Measurements from ENCODE around the gene SEL1L2.
"Not testable (repeated sequence)": the region's sequence is repeated elsewhere in the genome, so short reads cannot be mapped to it uniquely, and the experiment has no call there.

Gene SEL1L2

GRCh38 chr20:13991955-13992354, 1.5 kb upstream of the SEL1L2 start:
- not testable (repeated sequence) for H3K4me1 ChIP-seq (ENCODE audit: insufficient read depth, low read length); H3K27ac ChIP-seq (ENCODE audit: low read length); H3K9ac ChIP-seq (ENCODE audit: low read depth, low read length); H3K9me3 ChIP-seq (ENCODE audit: insufficient read depth, low read depth, low read length); H3K36me3 ChIP-seq (ENCODE audit: insufficient read depth, low read depth, low read length); H3K4me3 ChIP-seq (ENCODE audit: low read length)
- peaks cover 12% of the 10 kb centered on the region for H3K27me3 ChIP-seq (ENCODE audit: insufficient read depth, low read length)

GRCh38 chr20:13991311-13991710, 897 bp upstream of the SEL1L2 start:
- Histone ChIP-seq H3K36me3 (ENCODE audit: insufficient read depth, low read depth, low read length) (no peaks in the 10 kb centered on the region), H3K27me3 (ENCODE audit: insufficient read depth, low read length) (peaks cover 6% of the 10 kb centered on the region), H3K9me3 (ENCODE audit: insufficient read depth, low read depth, low read length) (peaks cover 8% of the 10 kb centered on the region; the same call in 1 of the 2 replicates), H3K27ac (ENCODE audit: low read length) (no peak overlapping the region), H3K9ac (ENCODE audit: low read depth, low read length) (no peak overlapping the region), H3K4me3 (ENCODE audit: low read length) (no peak overlapping the region), H3K4me1 (ENCODE audit: insufficient read depth, low read length) (no peaks in the 10 kb centered on the region; the same call in 1 of the 2 replicates)

GRCh38 chr20:13984211-13984610, 6.2 kb downstream of the SEL1L2 start:
- H3K36me3 ChIP-seq (ENCODE audit: insufficient read depth, low read depth, low read length): no peaks in the 10 kb centered on the region
- H3K9me3 ChIP-seq (ENCODE audit: insufficient read depth, low read depth, low read length): no peaks in the 10 kb centered on the region
- no peaks in the 10 kb centered on the region for H3K27me3 ChIP-seq (ENCODE audit: insufficient read depth, low read length)
- H3K4me1 ChIP-seq (ENCODE audit: insufficient read depth, low read length): no peaks in the 10 kb centered on the region
- H3K4me3 ChIP-seq (ENCODE audit: low read length): no peak overlapping the region
- H3K9ac ChIP-seq (ENCODE audit: low read depth, low read length): no peak overlapping the region
- no peak overlapping the region for H3K27ac ChIP-seq (ENCODE audit: low read length)

GRCh38 chr20:13960525-13960924, 29.9 kb downstream of the SEL1L2 start:
- H3K27me3 ChIP-seq (ENCODE audit: insufficient read depth, low read length): no peaks in the 10 kb centered on the region
- no peak overlapping the region for H3K27ac ChIP-seq (ENCODE audit: low read length)
- H3K4me1 ChIP-seq (ENCODE audit: insufficient read depth, low read length): no peaks in the 10 kb centered on the region
- no peak overlapping the region for H3K4me3 ChIP-seq (ENCODE audit: low read length)
- H3K9me3 ChIP-seq (ENCODE audit: insufficient read depth, low read depth, low read length): no peaks in the 10 kb centered on the region
- no peaks in the 10 kb centered on the region for H3K36me3 ChIP-seq (ENCODE audit: insufficient read depth, low read depth, low read length)
- no peak overlapping the region for H3K9ac ChIP-seq (ENCODE audit: low read depth, low read length)

GRCh38 chr20:13960119-13960518, 30.3 kb downstream of the SEL1L2 start:
- Histone ChIP-seq H3K27me3 (ENCODE audit: insufficient read depth, low read length) (no peaks in the 10 kb centered on the region), H3K9ac (ENCODE audit: low read depth, low read length) (no peak overlapping the region), H3K27ac (ENCODE audit: low read length) (no peak overlapping the region), H3K4me1 (ENCODE audit: insufficient read depth, low read length) (no peaks in the 10 kb centered on the region), H3K36me3 (ENCODE audit: insufficient read depth, low read depth, low read length) (no peaks in the 10 kb centered on the region), H3K4me3 (ENCODE audit: low read length) (no peak overlapping the region), H3K9me3 (ENCODE audit: insufficient read depth, low read depth, low read length) (no peaks in the 10 kb centered on the region)

GRCh38 chr20:13953227-13953626, 37.2 kb downstream of the SEL1L2 start:
- no peak overlapping the region for H3K27ac ChIP-seq (ENCODE audit: low read length)
- H3K36me3 ChIP-seq (ENCODE audit: insufficient read depth, low read depth, low read length): no peaks in the 10 kb centered on the region
- no peaks in the 10 kb centered on the region for H3K27me3 ChIP-seq (ENCODE audit: insufficient read depth, low read length)
- H3K4me1 ChIP-seq (ENCODE audit: insufficient read depth, low read length): no peaks in the 10 kb centered on the region
- no peak overlapping the region for H3K4me3 ChIP-seq (ENCODE audit: low read length)
- H3K9ac ChIP-seq (ENCODE audit: low read depth, low read length): no peak overlapping the region
- H3K9me3 ChIP-seq (ENCODE audit: insufficient read depth, low read depth, low read length): no peaks in the 10 kb centered on the region

GRCh38 chr20:13947719-13948118, 42.7 kb downstream of the SEL1L2 start:
- no peaks in the 10 kb centered on the region for H3K36me3 ChIP-seq (ENCODE audit: insufficient read depth, low read depth, low read length)
- H3K9ac ChIP-seq (ENCODE audit: low read depth, low read length): no peak overlapping the region
- no peaks in the 10 kb centered on the region for H3K27me3 ChIP-seq (ENCODE audit: insufficient read depth, low read length)
- no peak overlapping the region for H3K27ac ChIP-seq (ENCODE audit: low read length)
- no peak overlapping the region for H3K4me3 ChIP-seq (ENCODE audit: low read length)
- H3K9me3 ChIP-seq (ENCODE audit: insufficient read depth, low read depth, low read length): no peaks in the 10 kb centered on the region
- H3K4me1 ChIP-seq (ENCODE audit: insufficient read depth, low read length): no peaks in the 10 kb centered on the region

GRCh38 chr20:13941031-13941430, 49.4 kb downstream of the SEL1L2 start:
- Histone ChIP-seq H3K36me3 (ENCODE audit: insufficient read depth, low read depth, low read length) (no peaks in the 10 kb centered on the region), H3K9me3 (ENCODE audit: insufficient read depth, low read depth, low read length) (no peaks in the 10 kb centered on the region; the same call in 1 of the 2 replicates), H3K27me3 (ENCODE audit: insufficient read depth, low read length) (no peaks in the 10 kb centered on the region), H3K4me3 (ENCODE audit: low read length) (no peak overlapping the region), H3K4me1 (ENCODE audit: insufficient read depth, low read length) (no peaks in the 10 kb centered on the region), H3K9ac (ENCODE audit: low read depth, low read length) (no peak overlapping the region), H3K27ac (ENCODE audit: low read length) (no peak overlapping the region)

GRCh38 chr20:13936781-13937576, 53.4 kb downstream of the SEL1L2 start:
- H3K27me3 ChIP-seq (ENCODE audit: insufficient read depth, low read length): no peaks in the 10 kb centered on the region
- no peak overlapping the region for H3K27ac ChIP-seq (ENCODE audit: low read length)
- H3K36me3 ChIP-seq (ENCODE audit: insufficient read depth, low read depth, low read length): no peaks in the 10 kb centered on the region
- H3K9me3 ChIP-seq (ENCODE audit: insufficient read depth, low read depth, low read length): no peaks in the 10 kb centered on the region; the same call in 1 of the 2 replicates
- H3K9ac ChIP-seq (ENCODE audit: low read depth, low read length): no peak overlapping the region
- no peaks in the 10 kb centered on the region for H3K4me1 ChIP-seq (ENCODE audit: insufficient read depth, low read length)
- H3K4me3 ChIP-seq (ENCODE audit: low read length): no peak overlapping the region

- Histone ChIP-seq H3K9me3 (ENCODE audit: insufficient read depth, low read depth, low read length) (no peaks in the 10 kb centered on the region; the same call in 1 of the 2 replicates), H3K4me3 (ENCODE audit: low read length) (no peak overlapping the region), H3K36me3 (ENCODE audit: insufficient read depth, low read depth, low read length) (no peaks in the 10 kb centered on the region), H3K9ac (ENCODE audit: low read depth, low read length) (no peak overlapping the region), H3K27ac (ENCODE audit: low read length) (no peak overlapping the region), H3K4me1 (ENCODE audit: insufficient read depth, low read length) (no peaks in the 10 kb centered on the region), H3K27me3 (ENCODE audit: insufficient read depth, low read length) (no peaks in the 10 kb centered on the region)
Measured at GRCh38 chr20:13934992-13935894, 55.2 kb downstream of the SEL1L2 start.

- no peak overlapping the region for H3K4me3 ChIP-seq (ENCODE audit: low read length)
- H3K4me1 ChIP-seq (ENCODE audit: insufficient read depth, low read length): no peaks in the 10 kb centered on the region
- no peaks in the 10 kb centered on the region for H3K9me3 ChIP-seq (ENCODE audit: insufficient read depth, low read depth, low read length)
- no peaks in the 10 kb centered on the region for H3K27me3 ChIP-seq (ENCODE audit: insufficient read depth, low read length)
- H3K27ac ChIP-seq (ENCODE audit: low read length): no peak overlapping the region
- H3K9ac ChIP-seq (ENCODE audit: low read depth, low read length): no peak overlapping the region
- H3K36me3 ChIP-seq (ENCODE audit: insufficient read depth, low read depth, low read length): no peaks in the 10 kb centered on the region
Measured at GRCh38 chr20:13930281-13930680, 60.1 kb downstream of the SEL1L2 start.

GRCh38 chr20:13929836-13930235, 60.6 kb downstream of the SEL1L2 start:
- H3K4me1 ChIP-seq (ENCODE audit: insufficient read depth, low read length): no peaks in the 10 kb centered on the region
- no peak overlapping the region for H3K4me3 ChIP-seq (ENCODE audit: low read length)
- no peaks in the 10 kb centered on the region for H3K27me3 ChIP-seq (ENCODE audit: insufficient read depth, low read length)
- H3K9ac ChIP-seq (ENCODE audit: low read depth, low read length): no peak overlapping the region
- no peak overlapping the region for H3K27ac ChIP-seq (ENCODE audit: low read length)
- no peaks in the 10 kb centered on the region for H3K36me3 ChIP-seq (ENCODE audit: insufficient read depth, low read depth, low read length)
- H3K9me3 ChIP-seq (ENCODE audit: insufficient read depth, low read depth, low read length): no peaks in the 10 kb centered on the region
